Measurements from ENCODE around the gene NGF.

The NGF gene

DNA sequence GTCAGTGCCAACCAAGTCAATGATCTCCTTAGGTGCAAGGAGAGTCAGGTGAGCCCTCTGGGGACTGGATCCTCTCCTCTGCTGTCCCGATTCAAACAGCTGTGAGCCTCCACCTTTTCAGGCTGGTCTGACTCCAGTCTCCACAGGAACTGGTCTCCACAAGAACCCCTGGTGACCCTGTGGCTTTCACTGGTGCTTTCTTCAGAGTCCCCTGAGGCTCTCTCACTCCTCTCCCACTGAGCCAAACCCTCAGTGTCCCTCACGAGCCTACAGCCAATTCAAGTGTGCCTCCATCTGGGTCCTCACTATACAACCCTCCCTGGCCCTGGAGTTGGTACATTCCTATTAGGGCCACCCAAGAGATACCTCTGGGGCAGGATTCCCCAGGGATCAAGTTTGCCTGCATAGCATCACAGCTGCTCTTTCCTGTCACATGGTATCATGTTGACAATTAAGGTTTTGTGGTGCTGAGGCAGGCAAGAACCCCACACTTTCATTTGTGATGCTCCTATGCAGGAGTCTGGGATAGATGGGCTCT lies 5.2 kb upstream of the NGF start:
- H2BK15ac ChIP-seq (replicated peaks; ENCODE audit: low read depth): no peak overlapping the region
- no peak overlapping the region for H3K4ac ChIP-seq (ENCODE audit: low read depth, low read length)
- H3K27ac ChIP-seq (ENCODE audit: low read depth, low read length): no peak overlapping the region
- no peak overlapping the region for H2BK120ac ChIP-seq (ENCODE audit: low read depth, low read length)
- H3K9ac ChIP-seq (ENCODE audit: low read length): no peak overlapping the region
- H3K79me2 ChIP-seq (ENCODE audit: control insufficient read depth, insufficient read depth, low read length): no peaks in the 10 kb centered on the region
- H2BK5ac ChIP-seq (ENCODE audit: low read length): no peak overlapping the region
- H2AK5ac ChIP-seq (ENCODE audit: low read length): no peak overlapping the region
- no peaks in the 10 kb centered on the region for H3K4me1 ChIP-seq (ENCODE audit: control insufficient read depth, low read depth, low read length)
- no peak overlapping the region for H4K8ac ChIP-seq (ENCODE audit: low read depth, low read length)
- H3K79me1 ChIP-seq (ENCODE audit: low read length): no peaks in the 10 kb centered on the region
- H4K5ac ChIP-seq (ENCODE audit: low read length): no peak overlapping the region
- no peak overlapping the region for H3K56ac ChIP-seq (ENCODE audit: low read length)
- no peak overlapping the region for H3K18ac ChIP-seq (ENCODE audit: low read length)
- DNase-seq: peak; percentile 23
- H3K4me3 ChIP-seq (ENCODE audit: low read length): no peak overlapping the region
- no peaks in the 10 kb centered on the region for H3K36me3 ChIP-seq (ENCODE audit: control insufficient read depth, insufficient read depth, low read length)
- no CpG with 5 or more reads among the region's 2 CpGs for WGBS (ENCODE audit: extremely low coverage, insufficient coverage, low lambda C conversion rate)
- H3K27me3 ChIP-seq (ENCODE audit: insufficient read depth, low read length, poor library complexity): peaks cover 9% of the 10 kb centered on the region
- H3K4me2 ChIP-seq (ENCODE audit: low read length): no peak overlapping the region
- H3K23ac ChIP-seq (ENCODE audit: low read length): no peak overlapping the region

DNA sequence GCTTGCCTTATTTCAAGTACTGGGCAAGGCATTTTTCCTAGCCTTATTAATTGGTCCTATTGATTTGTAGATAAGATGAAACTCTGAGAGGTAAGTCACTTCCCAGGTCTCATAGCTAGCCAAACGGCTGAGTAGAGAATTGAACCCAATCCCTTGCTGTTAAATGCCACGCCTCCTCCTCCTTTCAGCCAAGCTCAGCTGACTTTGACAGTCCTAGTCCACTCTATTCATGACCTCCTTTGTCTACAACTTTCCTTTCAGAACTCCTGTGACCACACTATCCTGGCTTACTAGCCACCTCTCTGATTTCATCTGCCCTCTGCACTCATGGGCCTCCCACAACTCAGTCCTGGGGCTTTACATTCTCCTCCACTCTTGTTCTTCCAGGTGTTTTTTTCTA lies 3.9 kb upstream of the NGF start:
- Histone ChIP-seq H4K8ac (ENCODE audit: low read depth, low read length) (no peak overlapping the region), H3K23ac (ENCODE audit: low read length) (no peak overlapping the region), H3K36me3 (ENCODE audit: control insufficient read depth, insufficient read depth, low read length) (no peaks in the 10 kb centered on the region), H2BK5ac (ENCODE audit: low read length) (no peak overlapping the region), H3K4me1 (ENCODE audit: control insufficient read depth, low read depth, low read length) (no peaks in the 10 kb centered on the region), H3K4ac (ENCODE audit: low read depth, low read length) (no peak overlapping the region), H3K9ac (ENCODE audit: low read length) (no peak overlapping the region), H2AK5ac (ENCODE audit: low read length) (no peak overlapping the region), H2BK15ac (replicated peaks; ENCODE audit: low read depth) (no peak overlapping the region), H2BK120ac (ENCODE audit: low read depth, low read length) (no peak overlapping the region), H3K4me3 (ENCODE audit: low read length) (no peak overlapping the region), H3K27ac (ENCODE audit: low read depth, low read length) (no peak overlapping the region), H3K79me1 (ENCODE audit: low read length) (no peaks in the 10 kb centered on the region), H3K18ac (ENCODE audit: low read length) (no peak overlapping the region), H3K79me2 (ENCODE audit: control insufficient read depth, insufficient read depth, low read length) (no peaks in the 10 kb centered on the region), H3K56ac (ENCODE audit: low read length) (no peak overlapping the region), H3K27me3 (ENCODE audit: insufficient read depth, low read length, poor library complexity) (peaks cover 9% of the 10 kb centered on the region), H4K5ac (ENCODE audit: low read length) (no peak overlapping the region), H3K4me2 (ENCODE audit: low read length) (no peak overlapping the region)
- no CpG with 5 or more reads among the region's 2 CpGs for WGBS (ENCODE audit: extremely low coverage, insufficient coverage, low lambda C conversion rate)
- no peak for DNase-seq

DNA sequence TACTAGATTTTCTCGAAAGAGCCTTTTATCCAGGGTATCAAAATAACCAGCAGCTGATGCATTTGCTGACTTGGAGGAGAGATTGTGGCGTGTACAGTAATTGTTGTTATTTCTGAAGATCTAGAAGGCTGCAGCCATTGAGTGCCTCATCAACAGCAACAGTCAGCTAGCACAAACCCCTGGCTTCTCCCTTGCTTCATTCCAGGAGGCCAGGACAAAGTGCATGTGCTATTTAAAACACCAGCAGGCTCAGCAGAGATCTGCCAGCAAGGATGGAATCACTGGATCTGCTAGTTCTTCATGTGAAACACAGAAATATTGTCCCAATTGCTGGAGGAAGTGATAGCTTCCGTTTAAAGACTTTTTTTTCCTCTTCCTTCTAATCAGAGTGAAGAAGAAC lies 2.8 kb upstream of the NGF start:
- no peak for DNase-seq
- H3K4me1 ChIP-seq (ENCODE audit: control insufficient read depth, low read depth, low read length): no peaks in the 10 kb centered on the region
- H2BK5ac ChIP-seq (ENCODE audit: low read length): no peak overlapping the region
- H3K79me2 ChIP-seq (ENCODE audit: control insufficient read depth, insufficient read depth, low read length): no peaks in the 10 kb centered on the region
- H3K4me3 ChIP-seq (ENCODE audit: low read length): no peak overlapping the region
- no peaks in the 10 kb centered on the region for H3K36me3 ChIP-seq (ENCODE audit: control insufficient read depth, insufficient read depth, low read length)
- H3K27ac ChIP-seq (ENCODE audit: low read depth, low read length): no peak overlapping the region
- no CpG with 5 or more reads among the region's 3 CpGs for WGBS (ENCODE audit: extremely low coverage, insufficient coverage, low lambda C conversion rate)
- H3K4me2 ChIP-seq (ENCODE audit: low read length): no peak overlapping the region
- H3K4ac ChIP-seq (ENCODE audit: low read depth, low read length): no peak overlapping the region
- no peak overlapping the region for H3K56ac ChIP-seq (ENCODE audit: low read length)
- no peak overlapping the region for H2BK15ac ChIP-seq (replicated peaks; ENCODE audit: low read depth)
- H3K23ac ChIP-seq (ENCODE audit: low read length): no peak overlapping the region
- no peak overlapping the region for H4K5ac ChIP-seq (ENCODE audit: low read length)
- H3K9ac ChIP-seq (ENCODE audit: low read length): no peak overlapping the region
- H2BK120ac ChIP-seq (ENCODE audit: low read depth, low read length): no peak overlapping the region
- H3K27me3 ChIP-seq (ENCODE audit: insufficient read depth, low read length, poor library complexity): peaks cover 9% of the 10 kb centered on the region
- no peaks in the 10 kb centered on the region for H3K79me1 ChIP-seq (ENCODE audit: low read length)
- H3K18ac ChIP-seq (ENCODE audit: low read length): no peak overlapping the region
- no peak overlapping the region for H4K8ac ChIP-seq (ENCODE audit: low read depth, low read length)
- H2AK5ac ChIP-seq (ENCODE audit: low read length): no peak overlapping the region

DNA sequence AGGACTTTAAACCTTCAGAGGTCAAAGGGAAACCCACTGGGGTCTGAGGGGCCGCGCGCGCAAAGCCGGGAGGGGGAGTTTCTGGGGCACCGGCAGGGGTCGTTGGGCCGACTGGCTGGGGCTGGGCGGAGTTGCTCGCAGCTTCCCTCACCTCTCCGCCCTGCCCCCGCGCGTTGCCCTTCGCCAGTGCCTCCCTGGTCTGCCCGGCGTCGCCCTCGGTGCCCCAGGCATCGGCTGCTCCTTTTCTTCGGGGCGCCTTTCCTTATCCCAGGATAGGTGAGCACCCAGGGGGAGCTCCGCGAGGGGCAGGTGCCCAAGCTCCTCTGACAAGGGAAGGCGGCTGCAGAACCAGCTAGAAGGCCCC lies 390 bp upstream of the NGF start:
- no peaks in the 10 kb centered on the region for H3K79me1 ChIP-seq (ENCODE audit: low read length)
- no peak overlapping the region for H3K4me3 ChIP-seq (ENCODE audit: low read length)
- no peak overlapping the region for H2BK5ac ChIP-seq (ENCODE audit: low read length)
- no peak overlapping the region for H3K9ac ChIP-seq (ENCODE audit: low read length)
- DNase-seq: no peak
- H3K4me2 ChIP-seq (ENCODE audit: low read length): peak overlapping the region; percentile 100
- no peak overlapping the region for H2AK5ac ChIP-seq (ENCODE audit: low read length)
- peaks cover 9% of the 10 kb centered on the region for H3K27me3 ChIP-seq (ENCODE audit: insufficient read depth, low read length, poor library complexity)
- H4K5ac ChIP-seq (ENCODE audit: low read length): no peak overlapping the region
- H2BK15ac ChIP-seq (replicated peaks; ENCODE audit: low read depth): no peak overlapping the region
- H3K27ac ChIP-seq (ENCODE audit: low read depth, low read length): no peak overlapping the region
- no CpG with 5 or more reads among the region's 25 CpGs for WGBS (ENCODE audit: extremely low coverage, insufficient coverage, low lambda C conversion rate)
- H3K36me3 ChIP-seq (ENCODE audit: control insufficient read depth, insufficient read depth, low read length): no peaks in the 10 kb centered on the region
- no peak overlapping the region for H3K4ac ChIP-seq (ENCODE audit: low read depth, low read length)
- H3K4me1 ChIP-seq (ENCODE audit: control insufficient read depth, low read depth, low read length): no peaks in the 10 kb centered on the region
- H2BK120ac ChIP-seq (ENCODE audit: low read depth, low read length): no peak overlapping the region
- H4K8ac ChIP-seq (ENCODE audit: low read depth, low read length): no peak overlapping the region
- H3K18ac ChIP-seq (ENCODE audit: low read length): no peak overlapping the region
- no peak overlapping the region for H3K23ac ChIP-seq (ENCODE audit: low read length)
- no peak overlapping the region for H3K56ac ChIP-seq (ENCODE audit: low read length)
- no peaks in the 10 kb centered on the region for H3K79me2 ChIP-seq (ENCODE audit: control insufficient read depth, insufficient read depth, low read length)

DNA sequence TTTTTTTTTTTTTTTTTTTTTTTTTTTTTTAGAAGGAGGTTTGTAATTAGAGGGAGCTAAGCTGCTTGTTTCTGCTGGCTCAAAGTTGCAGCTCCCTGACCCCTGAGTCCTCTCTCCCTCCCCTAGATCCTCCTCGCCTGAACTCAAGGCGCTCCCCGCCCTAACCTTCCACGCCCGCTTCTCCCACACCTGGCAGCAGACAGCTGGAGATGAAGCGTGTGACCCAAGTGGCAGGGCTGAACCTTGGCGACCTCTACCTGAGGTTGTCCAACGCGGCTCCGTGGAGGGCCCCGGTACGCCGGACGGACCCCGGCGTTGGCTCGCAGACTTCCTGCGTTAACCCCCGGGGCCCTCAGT lies 795 bp downstream of the NGF start:
- DNase-seq: peak; percentile 48
- no peak overlapping the region for H2BK15ac ChIP-seq (replicated peaks; ENCODE audit: low read depth)
- H3K27me3 ChIP-seq (ENCODE audit: insufficient read depth, low read length, poor library complexity): peaks cover 9% of the 10 kb centered on the region
- H4K5ac ChIP-seq (ENCODE audit: low read length): no peak overlapping the region
- peak overlapping the region; percentile 89 for H3K23ac ChIP-seq (ENCODE audit: low read length)
- no peaks in the 10 kb centered on the region for H3K79me1 ChIP-seq (ENCODE audit: low read length)
- WGBS (ENCODE audit: extremely low coverage, insufficient coverage, low lambda C conversion rate): no CpG with 5 or more reads among the region's 19 CpGs
- no peak overlapping the region for H2BK120ac ChIP-seq (ENCODE audit: low read depth, low read length)
- peak overlapping the region; percentile 100 for H3K4me2 ChIP-seq (ENCODE audit: low read length)
- no peak overlapping the region for H3K27ac ChIP-seq (ENCODE audit: low read depth, low read length)
- peak overlapping the region; percentile 58 for H3K4me3 ChIP-seq (ENCODE audit: low read length)
- no peak overlapping the region for H2AK5ac ChIP-seq (ENCODE audit: low read length)
- H3K79me2 ChIP-seq (ENCODE audit: control insufficient read depth, insufficient read depth, low read length): no peaks in the 10 kb centered on the region
- no peaks in the 10 kb centered on the region for H3K4me1 ChIP-seq (ENCODE audit: control insufficient read depth, low read depth, low read length)
- no peak overlapping the region for H2BK5ac ChIP-seq (ENCODE audit: low read length)
- no peak overlapping the region for H4K8ac ChIP-seq (ENCODE audit: low read depth, low read length)
- H3K18ac ChIP-seq (ENCODE audit: low read length): no peak overlapping the region
- H3K56ac ChIP-seq (ENCODE audit: low read length): peak overlapping the region; percentile 90
- H3K4ac ChIP-seq (ENCODE audit: low read depth, low read length): no peak overlapping the region
- no peaks in the 10 kb centered on the region for H3K36me3 ChIP-seq (ENCODE audit: control insufficient read depth, insufficient read depth, low read length)
- H3K9ac ChIP-seq (ENCODE audit: low read length): peak overlapping the region; percentile 72

DNA sequence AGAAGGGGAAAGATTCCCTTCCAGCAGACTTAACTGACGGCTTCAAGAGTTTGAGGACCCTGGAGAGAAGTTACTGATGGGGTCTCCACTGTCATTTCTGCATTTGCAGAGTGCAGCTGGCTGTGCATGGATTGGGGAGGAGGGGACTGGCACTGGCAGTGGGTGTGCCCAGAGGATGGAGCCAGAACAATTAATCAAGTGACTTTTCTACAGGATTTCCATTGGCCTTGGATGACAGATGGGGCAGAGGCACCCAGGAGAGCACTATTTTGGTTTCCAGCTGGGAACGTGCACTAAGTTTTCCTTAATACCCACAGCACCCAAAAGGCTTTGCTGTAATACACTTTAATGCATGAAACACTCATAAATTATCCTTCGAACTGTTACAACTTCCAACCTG lies 1.3 kb downstream of the NGF start:
- Histone ChIP-seq H3K79me1 (ENCODE audit: low read length) (no peaks in the 10 kb centered on the region), H2BK5ac (ENCODE audit: low read length) (no peak overlapping the region), H4K8ac (ENCODE audit: low read depth, low read length) (no peak overlapping the region), H2BK15ac (replicated peaks; ENCODE audit: low read depth) (no peak overlapping the region), H3K27ac (ENCODE audit: low read depth, low read length) (no peak overlapping the region), H3K23ac (ENCODE audit: low read length) (no peak overlapping the region), H3K4ac (ENCODE audit: low read depth, low read length) (no peak overlapping the region), H3K27me3 (ENCODE audit: insufficient read depth, low read length, poor library complexity) (peaks cover 9% of the 10 kb centered on the region), H3K4me3 (ENCODE audit: low read length) (no peak overlapping the region), H3K56ac (ENCODE audit: low read length) (no peak overlapping the region), H3K9ac (ENCODE audit: low read length) (no peak overlapping the region), H3K4me1 (ENCODE audit: control insufficient read depth, low read depth, low read length) (no peaks in the 10 kb centered on the region), H3K79me2 (ENCODE audit: control insufficient read depth, insufficient read depth, low read length) (no peaks in the 10 kb centered on the region), H3K4me2 (ENCODE audit: low read length) (no peak overlapping the region), H2AK5ac (ENCODE audit: low read length) (no peak overlapping the region), H2BK120ac (ENCODE audit: low read depth, low read length) (no peak overlapping the region), H4K5ac (ENCODE audit: low read length) (no peak overlapping the region), H3K18ac (ENCODE audit: low read length) (no peak overlapping the region), H3K36me3 (ENCODE audit: control insufficient read depth, insufficient read depth, low read length) (no peaks in the 10 kb centered on the region)
- DNase-seq: no peak
- WGBS (ENCODE audit: extremely low coverage, insufficient coverage, low lambda C conversion rate): no CpG with 5 or more reads among the region's 3 CpGs
